HG02610 (cell line): ENCODE data around the gene GTPBP1.

Experiments
- ATAC-seq: cut with Tn5 transposase; IDR thresholded peaks from one replicate; pipeline ENCODE4 v1.9.1; 2021; ENCODE audit warnings: mild to moderate bottlenecking, moderate library complexity; ENCODE audit not compliant: unreplicated experiment

The GTPBP1 gene

GRCh38 chr22:38700789-38701628, 4.7 kb upstream of the GTPBP1 start, which contains the start of gene JOSD1:
Gene JOSD1, minus strand, starts transcription at chr22:38700943. Its CDS starts 956 bp downstream, at chr22:38699987.
- ATAC-seq, result no peak

GRCh38 chr22:38704654-38705234, 1.0 kb upstream of the GTPBP1 start:
- ATAC-seq, result no peak

DNA sequence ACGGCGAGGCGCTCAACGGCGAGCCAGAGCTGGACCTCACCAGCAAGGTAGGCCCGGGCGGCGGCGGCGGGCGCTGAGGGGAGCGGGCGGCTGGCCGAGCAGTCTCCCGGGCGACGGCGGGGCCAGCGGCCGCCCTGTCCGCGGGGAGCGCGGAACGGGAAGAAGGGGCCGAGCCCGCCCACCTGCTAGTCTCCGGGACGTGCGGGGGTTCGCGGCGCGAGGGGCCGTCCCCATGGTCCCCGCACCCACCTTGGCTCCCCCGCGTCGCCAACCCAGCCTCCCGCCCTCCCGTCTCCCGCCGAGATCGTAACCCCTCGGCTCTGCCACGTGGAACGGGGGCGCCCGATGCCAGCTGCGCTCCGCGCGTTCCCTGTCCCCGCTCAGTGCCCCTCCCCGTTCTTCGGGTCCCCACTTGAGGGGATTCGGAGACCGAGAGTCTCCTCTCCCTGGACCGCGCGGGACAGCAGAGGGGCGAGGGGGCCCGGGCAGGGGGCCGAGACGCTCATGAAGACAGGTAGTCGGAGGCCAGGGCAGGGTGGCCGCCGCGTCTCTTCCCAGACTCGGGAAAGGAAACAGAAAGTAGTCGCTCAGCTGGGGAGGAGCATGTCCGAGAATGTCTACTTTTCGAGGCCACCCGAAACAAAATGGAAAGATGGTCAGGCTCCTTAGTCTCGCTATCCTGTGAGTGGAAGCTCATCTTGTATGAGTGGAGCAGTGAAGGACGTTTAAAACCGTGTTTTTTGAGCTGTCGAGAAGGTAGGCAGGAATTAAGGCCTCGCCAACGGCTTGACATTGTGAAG, 557 bp downstream of the GTPBP1 start:
- peak; percentile 0 for ATAC-seq

DNA sequence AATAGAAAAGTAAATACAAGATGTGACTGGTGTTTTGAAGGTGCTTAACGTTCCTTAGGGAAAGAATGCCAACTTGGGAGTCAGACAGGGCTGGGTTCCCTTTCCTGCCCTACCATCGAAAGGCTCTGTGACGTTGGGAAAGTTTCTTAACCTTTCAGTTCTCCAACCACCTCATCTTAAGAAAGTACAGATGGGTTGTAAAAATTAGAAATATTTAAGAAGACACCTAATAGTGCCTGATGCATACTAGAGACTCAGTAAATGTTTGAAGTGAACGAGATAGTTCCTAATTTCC, 1.1 kb downstream of the GTPBP1 start:
- no peak for ATAC-seq

DNA sequence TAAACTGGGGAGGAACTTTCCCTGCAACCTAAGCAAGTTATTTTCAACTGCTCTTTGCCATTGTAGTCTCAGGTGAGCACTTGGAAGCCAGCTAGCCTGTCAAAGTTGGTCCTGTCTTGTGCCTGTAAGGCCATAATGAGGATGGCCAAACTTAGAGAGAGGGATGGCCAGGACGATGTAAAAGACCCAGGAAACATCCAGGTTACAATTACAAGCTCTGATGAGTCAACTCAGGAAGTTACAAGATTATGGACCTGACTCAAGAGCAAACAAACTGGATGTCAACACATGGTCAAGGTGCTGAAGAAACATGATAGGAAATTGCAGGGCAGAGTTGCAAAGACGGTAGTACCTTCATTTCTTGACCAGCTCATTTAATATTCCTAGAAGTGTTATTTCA, 1.6 kb downstream of the GTPBP1 start:
- no peak for ATAC-seq

DNA sequence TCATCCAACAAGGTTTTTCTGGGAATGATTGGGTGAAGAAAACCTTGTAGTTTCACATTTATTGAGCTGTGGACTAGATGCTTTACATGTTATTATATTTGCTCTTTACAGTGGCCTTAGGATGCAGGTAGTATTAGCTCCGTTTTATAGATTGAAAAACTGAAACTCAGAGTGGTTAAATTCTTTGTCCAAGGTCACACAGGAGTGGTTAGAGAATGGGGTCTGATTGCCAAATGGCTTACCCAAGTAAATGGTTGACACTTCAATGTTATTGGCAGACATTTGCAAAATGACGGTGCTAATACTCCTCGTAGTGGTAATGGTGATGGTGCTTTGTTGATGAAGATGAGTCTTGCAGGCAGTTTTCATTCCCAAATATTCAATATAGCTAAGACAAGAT, 2.2 kb downstream of the GTPBP1 start:
- no peak for ATAC-seq

DNA sequence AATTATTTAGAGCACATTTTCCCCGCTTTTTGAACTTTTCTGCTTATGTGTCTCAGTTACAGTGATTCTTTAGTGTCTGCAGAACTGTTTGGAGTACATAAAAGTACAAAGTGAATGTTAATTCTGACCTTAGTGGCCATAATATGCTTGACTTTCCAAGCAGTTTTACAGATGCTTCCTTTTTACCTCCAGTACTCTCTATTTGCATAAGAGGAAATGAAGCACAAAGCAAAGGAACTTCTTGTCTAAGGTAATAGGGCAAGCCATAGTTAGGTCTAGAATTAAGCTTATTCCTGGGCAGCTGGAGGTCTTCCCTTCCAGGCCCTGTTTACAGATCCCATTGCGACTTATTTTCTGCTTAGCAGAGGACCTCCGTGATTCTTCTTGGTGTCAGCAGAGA, 3.6 kb downstream of the GTPBP1 start:
- no peak for ATAC-seq

- no peak for ATAC-seq
These were observed 4.6 kb downstream of the GTPBP1 start for GRCh38 chr22:38710351-38710750.

- no peak for ATAC-seq
These were observed 5.1 kb downstream of the GTPBP1 start for GRCh38 chr22:38710866-38711265.

DNA sequence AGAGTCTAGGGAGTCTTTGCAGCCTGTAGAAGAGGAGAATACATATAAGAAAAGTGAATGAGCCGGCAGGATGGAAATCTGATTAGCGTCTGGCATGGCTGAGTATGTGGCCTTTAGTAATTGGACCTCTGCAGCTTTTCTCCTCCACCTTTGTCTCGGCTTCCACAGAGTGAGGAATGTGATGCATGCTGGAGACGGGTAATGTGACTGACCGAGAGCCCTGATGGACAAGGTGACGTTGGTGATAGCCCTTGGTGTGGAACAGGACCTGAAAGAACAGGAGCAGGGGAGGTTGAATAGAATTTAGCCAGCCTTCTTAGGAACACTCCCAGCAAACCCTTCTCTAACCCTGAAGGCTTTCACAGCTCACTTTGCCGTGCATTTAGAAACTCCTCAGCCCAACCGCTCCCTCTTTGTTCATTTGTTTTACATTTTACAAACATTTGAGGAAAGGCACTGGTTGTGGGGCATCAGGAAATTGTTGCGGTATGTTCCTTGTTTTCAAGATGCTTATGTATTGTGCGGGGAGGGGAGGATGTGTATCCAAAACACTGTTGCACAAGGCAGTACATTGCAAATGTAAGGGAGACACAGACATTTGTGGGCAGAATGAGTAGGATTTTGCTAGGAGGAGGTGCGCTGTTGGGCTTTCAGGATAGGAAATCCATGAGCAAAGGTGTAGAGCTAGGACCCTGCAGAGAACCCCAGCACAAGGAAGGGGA, 6.9 kb downstream of the GTPBP1 start:
- ATAC-seq, result no peak

GRCh38 chr22:38713921-38714320, 8.2 kb downstream of the GTPBP1 start:
- ATAC-seq, result no peak

DNA sequence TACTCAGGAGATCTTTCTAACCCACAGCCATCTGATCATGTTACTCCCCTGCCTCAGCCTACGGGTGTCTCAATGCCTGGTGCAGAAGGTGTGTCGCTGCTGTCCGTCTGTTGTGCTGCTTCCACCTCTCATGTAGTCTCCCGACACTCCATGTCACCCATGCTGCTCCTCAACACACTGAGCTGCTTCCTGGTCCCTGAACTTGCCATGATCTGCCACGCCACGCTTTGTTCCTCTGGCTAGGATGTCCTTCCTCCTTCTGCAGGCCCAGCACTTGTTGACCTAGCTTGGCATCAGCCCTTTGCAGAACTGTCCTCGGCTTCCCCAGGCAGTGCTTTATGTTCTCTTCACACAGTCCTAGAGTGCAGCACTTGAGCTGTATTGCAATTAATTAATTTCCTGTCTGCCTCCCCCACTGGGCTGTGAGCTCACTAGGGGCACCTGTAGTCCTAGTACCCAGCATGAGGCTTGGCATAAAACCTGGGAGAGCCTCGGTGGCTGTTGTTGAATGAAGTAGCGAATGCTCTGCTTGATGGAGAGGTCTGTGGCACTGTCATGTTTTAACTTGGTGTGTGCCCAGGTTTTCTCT, 9.5 kb downstream of the GTPBP1 start:
- no peak for ATAC-seq

DNA sequence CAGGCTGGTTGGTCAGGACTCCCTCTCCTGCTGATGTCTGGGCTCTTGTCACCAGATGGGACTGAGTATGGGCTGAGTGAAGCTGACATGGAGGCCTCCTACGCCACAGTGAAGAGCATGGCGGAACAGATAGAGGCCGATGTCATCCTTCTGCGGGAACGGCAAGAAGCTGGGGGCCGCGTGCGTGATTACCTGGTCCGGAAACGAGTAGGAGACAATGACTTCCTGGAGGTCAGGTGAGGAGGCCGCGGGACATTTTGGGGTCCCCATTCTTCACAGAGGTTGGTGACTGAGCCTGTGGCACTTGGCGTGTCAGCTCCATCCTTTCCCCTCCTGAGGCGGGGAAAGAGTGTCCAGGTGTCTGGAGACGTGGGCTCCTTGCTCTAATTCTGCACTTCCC, 10.1 kb downstream of the GTPBP1 start:
- no peak for ATAC-seq

DNA sequence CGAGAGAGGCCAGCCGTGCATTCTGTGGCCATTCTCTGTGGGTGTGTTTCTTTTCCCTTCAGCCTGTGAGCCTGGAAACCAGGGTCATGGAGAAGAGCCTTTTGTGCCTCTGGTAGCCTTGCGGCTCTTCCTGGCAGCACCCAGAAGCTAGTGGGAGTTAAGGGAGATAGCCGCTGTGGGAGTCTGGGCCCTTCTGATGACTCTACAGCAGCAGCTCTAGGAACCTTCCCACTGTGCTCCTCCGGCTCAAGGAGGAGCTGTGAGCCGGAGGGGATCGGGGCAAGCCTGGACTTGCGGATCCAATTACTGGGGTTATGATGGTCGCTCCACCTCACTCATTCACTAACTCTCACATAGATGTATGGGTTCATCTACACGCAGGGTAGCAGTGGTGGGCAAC, 10.5 kb downstream of the GTPBP1 start:
- ATAC-seq, result no peak

- no peak for ATAC-seq
These were observed 11.1 kb downstream of the GTPBP1 start for GRCh38 chr22:38716826-38717225.

- ATAC-seq, result no peak
These were observed 11.5 kb downstream of the GTPBP1 start for GRCh38 chr22:38717244-38717643.

DNA sequence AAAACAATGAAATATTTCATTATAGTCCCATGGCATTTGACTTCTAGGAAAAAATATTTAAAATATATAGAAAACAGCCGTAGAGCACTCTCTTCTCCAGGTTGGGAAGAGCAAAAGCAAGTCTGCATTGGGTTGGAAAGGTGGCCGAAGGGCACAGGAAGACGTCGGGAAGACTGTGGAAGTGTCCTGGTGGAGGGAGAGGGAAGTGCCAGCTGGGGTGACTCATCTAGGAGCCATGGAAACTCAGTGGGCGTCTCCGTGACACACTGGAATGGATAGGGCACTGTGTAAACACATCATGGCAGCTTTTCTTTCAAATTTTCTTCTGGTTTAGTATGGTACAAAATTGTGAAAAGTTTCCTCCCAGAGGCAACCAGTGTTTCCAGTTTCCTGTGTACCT, 12.7 kb downstream of the GTPBP1 start:
- no peak for ATAC-seq

DNA sequence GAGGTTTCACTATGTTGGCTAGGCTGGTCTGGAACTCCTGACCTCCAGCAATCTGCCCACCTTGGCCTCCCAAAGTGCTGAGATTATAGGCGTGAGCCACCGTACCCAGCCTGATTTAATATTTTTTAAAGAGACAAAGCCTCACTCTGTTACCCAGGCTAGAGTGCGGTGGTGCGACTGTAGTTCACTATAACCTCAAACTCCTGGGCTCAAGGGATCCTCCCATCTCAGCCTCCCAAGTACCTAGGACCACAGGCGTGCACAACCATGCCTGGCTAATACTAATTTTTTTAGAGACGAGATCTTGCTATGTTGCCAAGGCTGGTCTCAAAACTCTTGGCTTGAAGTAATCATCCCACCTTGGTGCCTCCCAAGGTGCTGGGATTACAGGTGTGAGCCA, 13.5 kb downstream of the GTPBP1 start:
- no peak for ATAC-seq

- ATAC-seq, result no peak
These were observed 14.6 kb downstream of the GTPBP1 start for GRCh38 chr22:38720350-38720749.

DNA sequence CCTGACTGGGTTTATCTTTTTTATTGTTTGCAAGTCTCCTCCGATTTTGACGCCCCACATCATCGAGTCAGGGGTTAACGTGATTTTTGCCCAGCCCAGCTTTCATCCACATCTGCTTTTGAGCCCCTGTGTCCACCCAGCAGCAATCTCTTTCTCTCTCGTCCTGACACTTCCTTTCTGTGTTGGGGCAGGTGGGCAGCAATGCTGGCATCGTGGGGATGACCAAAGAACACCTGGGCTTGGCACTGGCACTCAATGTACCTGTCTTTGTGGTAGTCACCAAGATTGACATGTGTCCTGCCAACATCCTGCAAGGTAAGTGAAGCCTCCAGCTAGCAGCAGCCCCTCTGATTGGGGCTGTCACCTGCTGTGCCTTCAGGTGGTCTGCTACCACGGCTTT, 15.8 kb downstream of the GTPBP1 start:
- no peak for ATAC-seq

DNA sequence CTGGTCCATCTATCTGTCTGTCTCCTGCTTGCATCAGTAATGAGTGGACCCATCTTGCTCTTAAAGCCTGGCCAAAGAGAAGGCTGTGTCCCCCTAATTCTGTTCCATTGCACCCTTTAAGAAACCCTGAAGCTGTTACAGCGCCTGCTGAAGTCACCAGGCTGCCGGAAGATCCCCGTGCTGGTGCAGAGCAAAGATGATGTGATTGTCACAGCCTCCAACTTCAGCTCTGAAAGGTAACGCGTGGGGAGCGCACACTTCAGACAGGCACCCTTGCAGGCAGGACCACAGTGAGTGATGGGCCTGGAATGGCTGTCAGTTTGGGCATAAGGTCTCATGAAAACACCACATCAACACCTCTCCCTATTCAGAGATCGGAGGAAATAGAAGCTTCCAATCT, 18.4 kb downstream of the GTPBP1 start:
- no peak for ATAC-seq
